Right lung (tissue), 5 donors: ENCODE data around the gene PIGC. TPM values are rescaled to one million over a fixed set of nuclear protein-coding genes. Genes with fewer than 3 reads are reported as not detected.

ENCODE experiments used
- DNase-seq, 2 donors: peaks; one replicate each; pipeline ENCODE4 v3.0.0-alpha.2; 2013
- polyA plus RNA-seq, 5 donors: library from polyadenylated mRNA; unstranded; fragments of 120-200 nt; gene quantifications; one replicate each; pipeline versions ENCODE4 v1.2.1 to v1.2.3, GENCODE V29; 2013; ENCODE audit warnings: inconsistent platforms in 1 of 5, low replicate concordance in 1 of 5; ENCODE audit not compliant: insufficient read length in 5 of 5, insufficient read depth in 1 of 5

PIGC gene
- polyA plus RNA-seq, 5 donors, result 40.8 to 48.2 (median 46.7) TPM

DNA sequence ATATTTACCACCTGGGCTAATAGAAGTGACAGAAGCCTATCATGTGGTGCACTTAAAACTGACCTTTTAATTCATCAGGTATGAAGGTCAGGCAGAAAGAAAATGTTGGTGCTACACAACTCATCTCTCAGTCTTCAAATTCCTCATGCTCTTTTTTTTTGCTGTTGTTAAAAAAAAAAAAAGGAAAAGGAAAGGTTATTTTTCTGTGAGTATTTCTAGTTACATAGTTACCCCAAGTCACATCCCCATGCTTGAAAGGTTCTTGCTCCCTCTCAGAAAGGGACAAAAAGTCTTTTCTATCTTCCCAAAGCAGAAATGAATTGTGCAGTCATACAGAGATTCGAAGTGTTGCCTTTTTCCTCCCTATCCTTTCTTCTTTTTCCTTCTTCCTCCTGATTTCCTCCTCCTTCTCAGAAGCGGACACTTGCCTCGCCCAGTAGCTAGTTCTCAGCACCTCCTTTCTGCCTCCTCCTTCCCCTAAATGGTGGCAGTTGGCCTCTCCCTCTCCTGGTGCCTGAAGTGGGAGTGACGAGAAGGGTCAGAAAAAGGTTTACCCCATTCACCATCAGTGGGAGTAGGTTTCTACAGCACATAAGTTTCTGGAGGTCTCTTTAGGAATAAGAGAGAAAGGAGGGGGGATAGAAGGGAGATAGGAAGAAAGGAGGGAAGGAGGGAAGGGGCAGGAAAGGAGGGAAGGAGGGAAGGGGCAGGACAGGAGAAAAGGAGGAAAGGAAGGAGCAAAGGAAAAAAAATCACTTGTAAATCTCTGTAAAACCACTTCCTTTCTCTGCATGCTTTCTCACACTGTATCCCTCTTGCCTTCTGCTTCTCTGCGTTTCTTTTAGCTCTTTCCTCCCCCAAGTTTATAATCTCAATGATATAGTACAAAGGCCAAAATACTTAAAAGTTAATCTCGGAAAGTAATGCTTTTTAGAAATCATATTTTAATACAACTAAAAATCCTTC is 43.8 kb downstream of the PIGC start:
- DNase-seq, result no peak

DNA sequence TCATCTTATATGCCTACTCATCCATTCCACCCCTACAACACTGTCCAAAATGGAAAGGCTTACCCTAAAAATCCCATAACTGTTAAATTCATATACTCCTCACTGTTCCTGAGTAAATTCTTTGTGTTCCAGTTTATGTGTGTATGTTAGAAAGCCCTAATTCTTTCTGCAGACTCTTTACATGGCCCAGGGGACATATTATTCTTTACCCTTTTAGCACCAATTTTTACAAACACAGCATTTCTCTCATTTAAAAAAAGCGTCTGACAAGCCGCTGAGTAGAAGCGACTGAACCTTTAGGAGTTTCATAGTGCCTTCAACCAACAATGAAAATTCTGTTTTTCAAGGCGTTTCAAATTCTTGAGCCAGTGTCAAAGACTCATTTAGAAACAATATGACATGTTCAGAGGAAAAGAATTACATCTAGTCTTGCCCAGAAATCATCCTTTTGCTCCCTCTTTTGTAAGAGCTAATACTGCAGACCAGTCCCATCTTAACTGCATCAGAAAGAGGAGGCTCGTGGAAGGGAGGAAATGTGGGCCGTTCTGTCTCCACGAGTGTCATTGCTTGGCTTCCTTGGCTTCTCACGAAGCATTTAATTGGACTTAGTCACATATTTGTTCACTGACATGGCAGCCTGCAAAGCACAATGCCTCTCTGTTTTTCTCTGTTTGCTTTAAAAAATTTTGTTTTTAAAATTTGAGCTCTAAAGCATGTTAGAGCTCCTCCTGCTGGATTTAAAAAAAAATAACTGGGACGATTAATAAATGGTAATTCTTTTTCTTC is 44.7 kb downstream of the PIGC start:
- DNase-seq, result peak; percentile 49 to 52

- no peak for DNase-seq
These were observed 45.7 kb downstream of the PIGC start for GRCh38 chr1:172398193-172398592.

- DNase-seq, result no peak
These were observed 46.2 kb downstream of the PIGC start for GRCh38 chr1:172397633-172398032.

DNA sequence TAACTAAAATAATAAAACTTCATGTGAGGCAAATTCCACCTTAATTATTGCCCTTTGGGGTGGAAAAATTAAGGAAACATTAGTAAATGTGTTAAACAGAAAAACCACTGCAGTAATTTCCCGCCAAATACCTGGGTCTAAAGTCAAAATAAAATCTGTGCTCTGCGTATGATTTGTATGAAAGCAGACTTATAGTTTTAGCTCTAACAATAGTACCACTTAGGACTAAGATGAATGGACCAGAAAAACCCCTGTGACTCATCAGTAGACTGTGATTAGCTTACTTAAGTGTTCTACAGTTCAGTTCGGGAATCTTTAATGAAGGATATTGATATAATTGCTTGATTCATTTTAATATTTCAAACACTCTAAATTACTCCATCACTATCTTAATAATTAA is 46.6 kb downstream of the PIGC start:
- DNase-seq, result no peak

- DNase-seq, result no peak
These were observed 48.3 kb downstream of the PIGC start for GRCh38 chr1:172395576-172395975.

DNA sequence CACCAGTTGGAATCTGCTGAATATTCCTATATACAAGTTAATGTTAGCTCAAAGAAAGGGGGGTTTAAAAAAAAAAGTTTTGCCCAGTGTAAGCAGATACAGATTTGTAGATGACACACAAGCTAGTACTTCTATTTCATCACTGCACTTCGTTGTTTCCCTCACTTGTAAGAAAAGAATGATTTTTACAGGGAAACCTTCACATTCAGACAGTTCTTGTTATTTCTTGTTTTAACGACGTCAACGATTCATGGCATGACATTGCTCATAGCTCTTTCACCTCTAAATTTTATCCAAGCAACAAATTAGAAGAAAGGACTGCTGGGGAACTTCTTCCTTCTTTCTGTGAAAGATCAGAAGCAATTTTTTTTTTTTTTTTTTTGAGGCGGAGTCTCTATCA is 49.1 kb downstream of the PIGC start:
- no peak for DNase-seq

DNA sequence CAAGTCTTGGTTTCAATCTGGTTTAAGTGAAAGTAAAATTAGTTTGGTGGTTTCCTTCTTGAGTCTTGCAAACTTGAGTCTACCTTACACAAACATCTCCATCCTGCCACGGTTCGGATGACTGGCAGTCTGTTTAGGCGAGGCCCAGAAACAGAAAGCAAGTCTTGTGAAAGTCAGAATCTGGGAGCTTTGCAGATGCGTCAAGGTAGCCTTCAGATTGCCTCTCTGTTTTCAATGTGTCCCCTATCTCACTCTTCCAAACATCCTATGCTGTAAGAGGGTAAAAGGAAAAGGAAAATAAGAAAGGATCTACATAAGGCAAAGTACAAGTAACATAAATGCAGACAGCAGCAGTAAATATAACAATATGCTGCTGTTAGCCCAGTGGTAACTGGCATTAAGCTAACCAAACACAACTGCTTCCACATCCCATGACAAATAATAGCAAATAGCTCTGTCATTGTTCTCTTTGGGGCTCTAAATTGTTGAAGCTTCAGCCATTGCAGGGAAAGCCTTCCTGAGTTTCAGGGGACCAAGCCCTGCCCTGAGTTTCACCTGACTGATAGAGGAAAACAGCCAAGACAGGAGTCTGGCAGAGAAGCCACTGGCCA is 49.6 kb downstream of the PIGC start:
- no peak for DNase-seq

- no peak for DNase-seq
These were observed 50.5 kb downstream of the PIGC start for GRCh38 chr1:172393354-172393753.

DNA sequence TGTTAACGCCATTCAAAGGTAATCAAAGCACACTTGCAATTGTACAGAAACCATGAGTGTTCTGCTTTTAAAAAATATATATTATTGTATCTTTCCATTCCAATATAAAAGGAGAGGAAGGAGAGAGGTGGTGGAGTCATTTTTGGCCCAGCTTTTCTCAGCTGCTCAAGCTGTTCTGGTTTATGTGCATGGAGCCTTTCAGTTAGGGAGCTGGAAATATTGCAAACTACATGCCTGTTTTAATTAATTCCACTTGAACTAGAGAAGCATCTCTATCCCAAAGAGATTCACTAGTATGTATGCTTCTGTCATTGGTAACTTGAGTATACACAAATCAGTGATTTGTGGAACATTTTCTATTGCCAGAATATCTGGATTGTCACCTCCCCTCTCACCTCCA is 51.9 kb downstream of the PIGC start:
- no peak for DNase-seq

Other genes with a start within 250 kb of the PIGC start
- gene C1orf105, start 23.4 kb downstream of the PIGC start, polyA plus RNA-seq, result 1 to 10 TPM in 1 of 5 donors, under 1 TPM in 3, not detected in 1; 0.36 to 3.9 (median 0.44) TPM
- 10 to 100 TPM; 45.4 to 75.7 (median 65.3) TPM for gene SUCO, start 89.1 kb upstream of the PIGC start, polyA plus RNA-seq
- under 1 TPM; 0.24 to 0.81 (median 0.41) TPM for gene FASLG, start 215.0 kb upstream of the PIGC start, polyA plus RNA-seq